Activated T-cell treated with anti-CD3 and anti-CD28 coated beads, Interleukin-2, amount 50 U/mL, for 24 hours (primary cell): ENCODE results near the gene TBC1D9B.

Experiments
- DNase-seq: peaks from one replicate; pipeline ENCODE4 v3.0.0-alpha.2; 2020
- H3K27ac Mint-ChIP-seq: 2 replicates; pipeline ENCODE4 v1.8.0; 2020; ENCODE audit warnings: mild to moderate bottlenecking, mixed read lengths
- H3K27me3 Mint-ChIP-seq: 2 replicates; pipeline ENCODE4 v1.8.0; 2020; ENCODE audit warnings: mixed read lengths
- H3K36me3 Mint-ChIP-seq: 2 replicates; pipeline ENCODE4 v1.8.0; 2020; ENCODE audit warnings: low read depth, mixed read lengths
- H3K4me1 Mint-ChIP-seq: 2 replicates; pipeline ENCODE4 v1.8.0; 2020; ENCODE audit warnings: low read depth, mixed read lengths
- H3K4me3 Mint-ChIP-seq: 2 replicates; pipeline ENCODE4 v1.8.0; 2020; ENCODE audit warnings: mild to moderate bottlenecking, moderate library complexity, mixed read lengths
- H3K9me3 Mint-ChIP-seq: 2 replicates; pipeline ENCODE4 v1.8.0; 2020; ENCODE audit warnings: mixed read lengths

The TBC1D9B gene

DNA sequence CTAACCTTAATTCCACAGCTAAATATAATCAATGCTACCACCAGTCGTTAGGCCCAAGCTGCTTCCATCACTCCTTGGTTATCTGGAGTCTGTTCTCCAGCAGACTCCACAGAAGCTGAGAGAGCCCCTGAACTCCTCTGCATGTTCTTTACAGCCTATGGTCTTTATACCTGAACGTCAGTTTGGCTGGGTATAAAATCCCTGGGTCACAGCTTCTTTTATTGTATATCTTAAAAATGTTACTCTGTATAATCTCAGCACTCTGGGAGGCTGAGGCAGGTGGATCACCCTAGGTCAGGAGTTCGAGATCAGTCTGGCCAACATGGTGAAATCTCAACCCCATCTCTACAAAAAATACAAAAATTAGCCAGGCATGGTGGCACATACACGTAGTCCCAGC lies 25.4 kb downstream of the TBC1D9B start:
- no peak overlapping the region for H3K4me3 Mint-ChIP-seq
- H3K27me3 Mint-ChIP-seq: no peaks in the 10 kb centered on the region
- no peak overlapping the region for H3K27ac Mint-ChIP-seq
- no peaks in the 10 kb centered on the region for H3K4me1 Mint-ChIP-seq
- H3K36me3 Mint-ChIP-seq: peaks cover 89% of the 10 kb centered on the region
- no peak for DNase-seq
- H3K9me3 Mint-ChIP-seq: peaks cover 25% of the 10 kb centered on the region

DNA sequence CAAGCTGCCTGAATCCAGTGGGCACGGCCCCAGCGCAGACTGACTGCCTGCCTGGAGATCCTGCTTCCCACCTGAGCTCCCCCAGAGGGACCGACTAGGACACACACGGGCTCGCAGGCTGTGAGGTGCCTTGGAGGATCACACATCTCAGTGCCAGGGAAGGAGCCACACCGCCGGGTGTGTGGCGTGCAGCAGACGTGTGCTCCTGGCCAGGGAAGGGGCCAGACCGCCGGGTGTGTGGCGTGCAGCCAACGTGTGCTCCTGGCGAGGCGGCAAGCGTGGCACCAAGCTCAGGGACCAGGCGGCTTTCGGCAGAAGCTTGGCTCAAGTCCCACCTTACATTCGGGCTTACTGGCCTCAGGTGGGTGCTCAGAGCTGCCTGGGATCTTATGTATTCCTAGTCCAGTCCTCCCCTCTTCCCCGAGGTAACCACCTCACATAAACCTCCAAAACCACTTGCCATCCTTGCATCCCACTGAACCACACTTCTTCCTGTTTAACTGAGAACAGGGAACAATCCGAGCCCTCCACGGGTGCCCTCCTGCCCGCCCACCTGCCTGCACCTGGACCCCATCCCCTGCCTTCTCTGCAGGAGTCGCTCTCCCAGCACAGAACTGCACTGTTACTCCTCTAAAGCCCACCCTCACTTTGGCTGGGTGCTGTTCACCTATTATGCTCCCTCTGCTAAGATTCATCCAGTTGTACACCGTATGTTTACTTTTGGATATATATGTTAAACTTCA lies 26.7 kb downstream of the TBC1D9B start:
- Mint-ChIP-seq H3K4me1 (no peaks in the 10 kb centered on the region), H3K27ac (no peak overlapping the region), H3K4me3 (no peak overlapping the region), H3K27me3 (no peaks in the 10 kb centered on the region), H3K36me3 (peaks cover 87% of the 10 kb centered on the region), H3K9me3 (peaks cover 25% of the 10 kb centered on the region)
- DNase-seq: no peak

DNA sequence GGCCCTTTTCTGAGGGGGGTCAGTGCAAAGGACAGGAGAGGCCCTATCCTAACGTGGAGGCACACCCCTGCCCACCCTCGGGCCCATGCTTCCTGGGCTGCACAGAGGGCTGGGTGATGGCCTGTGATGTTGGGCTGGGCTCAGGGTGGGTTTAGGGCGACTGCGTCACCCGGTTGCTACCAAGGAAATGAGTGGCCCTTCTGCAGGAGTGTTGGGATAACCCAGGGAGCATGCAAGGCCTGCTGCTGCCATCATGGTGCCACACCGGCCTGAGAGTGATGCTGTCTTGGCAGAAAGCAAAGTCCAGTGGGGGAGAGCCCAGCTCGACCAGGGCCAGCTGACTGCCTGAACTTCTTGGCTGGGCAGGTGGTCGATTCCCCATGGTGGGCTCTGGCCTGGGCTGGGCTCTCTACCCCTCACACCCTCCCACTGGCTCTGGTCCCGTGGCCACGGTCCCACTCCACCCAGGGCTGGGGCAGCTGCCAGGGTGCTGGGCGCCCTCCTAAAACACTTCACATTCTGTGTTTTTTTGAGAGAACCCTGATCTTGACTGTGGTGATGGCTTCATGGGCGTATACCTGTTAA lies 27.5 kb downstream of the TBC1D9B start:
- no peak overlapping the region for H3K27ac Mint-ChIP-seq
- peaks cover 87% of the 10 kb centered on the region for H3K36me3 Mint-ChIP-seq
- no peaks in the 10 kb centered on the region for H3K4me1 Mint-ChIP-seq
- H3K4me3 Mint-ChIP-seq: no peak overlapping the region
- H3K9me3 Mint-ChIP-seq: peaks cover 25% of the 10 kb centered on the region
- no peak for DNase-seq
- no peaks in the 10 kb centered on the region for H3K27me3 Mint-ChIP-seq

DNA sequence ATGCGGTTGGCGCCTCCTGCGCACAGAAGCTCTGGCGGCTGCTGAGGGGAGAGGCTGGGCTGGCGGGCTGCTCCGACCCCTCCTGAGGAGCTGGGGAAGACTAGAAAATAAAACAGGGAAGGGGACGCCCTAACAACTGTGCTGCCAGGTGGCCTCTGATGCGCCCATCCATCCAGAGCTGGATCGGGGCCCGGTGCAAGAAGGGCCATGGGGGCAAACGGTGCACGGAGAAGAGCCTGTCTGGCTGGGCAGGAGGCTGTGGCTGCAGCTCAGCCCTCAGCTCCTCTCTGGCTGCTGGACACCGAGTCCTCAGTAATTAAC lies 28.0 kb downstream of the TBC1D9B start:
- Mint-ChIP-seq H3K9me3 (peaks cover 22% of the 10 kb centered on the region), H3K4me1 (no peaks in the 10 kb centered on the region), H3K36me3 (peaks cover 87% of the 10 kb centered on the region), H3K27ac (no peak overlapping the region), H3K4me3 (no peak overlapping the region), H3K27me3 (no peaks in the 10 kb centered on the region)
- DNase-seq: no peak

DNA sequence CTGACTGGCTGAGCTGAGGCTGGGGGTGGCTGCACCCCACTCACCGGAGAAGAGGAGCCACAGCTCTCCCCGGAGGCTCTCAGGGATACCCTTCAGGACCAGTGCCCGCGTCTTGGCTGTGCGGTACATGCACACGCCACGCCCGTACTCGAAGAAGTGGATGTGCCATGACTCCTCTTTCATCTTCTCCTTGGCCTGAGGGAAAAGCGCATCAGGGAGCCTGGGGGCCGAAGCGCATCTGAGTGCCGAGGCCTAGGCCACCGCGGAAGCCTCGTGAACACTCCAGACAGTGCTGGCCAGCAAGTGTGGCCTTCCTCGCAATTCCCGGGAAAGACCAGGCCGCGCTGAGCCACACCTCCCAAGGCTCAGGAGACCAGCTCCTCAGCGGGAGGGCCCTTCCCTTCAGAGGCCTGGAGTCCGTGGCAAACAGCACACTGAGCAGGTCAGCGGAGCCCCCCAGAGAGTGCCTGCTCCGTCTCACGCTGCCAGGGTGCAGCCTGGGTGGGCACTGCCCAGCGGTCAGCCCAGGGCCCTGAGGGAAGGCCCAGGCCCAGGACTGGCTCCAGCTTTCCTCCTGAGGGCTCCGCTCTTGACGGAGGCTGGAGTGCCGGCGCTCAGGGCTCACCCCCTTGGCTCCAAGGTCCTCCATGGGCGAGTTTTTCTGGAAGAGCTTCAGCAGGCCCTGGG lies 28.6 kb downstream of the TBC1D9B start:
- H3K4me1 Mint-ChIP-seq: no peaks in the 10 kb centered on the region
- H3K27me3 Mint-ChIP-seq: no peaks in the 10 kb centered on the region
- H3K36me3 Mint-ChIP-seq: peaks cover 86% of the 10 kb centered on the region
- no peak overlapping the region for H3K27ac Mint-ChIP-seq
- H3K9me3 Mint-ChIP-seq: peaks cover 16% of the 10 kb centered on the region
- H3K4me3 Mint-ChIP-seq: no peak overlapping the region
- DNase-seq: no peak

DNA sequence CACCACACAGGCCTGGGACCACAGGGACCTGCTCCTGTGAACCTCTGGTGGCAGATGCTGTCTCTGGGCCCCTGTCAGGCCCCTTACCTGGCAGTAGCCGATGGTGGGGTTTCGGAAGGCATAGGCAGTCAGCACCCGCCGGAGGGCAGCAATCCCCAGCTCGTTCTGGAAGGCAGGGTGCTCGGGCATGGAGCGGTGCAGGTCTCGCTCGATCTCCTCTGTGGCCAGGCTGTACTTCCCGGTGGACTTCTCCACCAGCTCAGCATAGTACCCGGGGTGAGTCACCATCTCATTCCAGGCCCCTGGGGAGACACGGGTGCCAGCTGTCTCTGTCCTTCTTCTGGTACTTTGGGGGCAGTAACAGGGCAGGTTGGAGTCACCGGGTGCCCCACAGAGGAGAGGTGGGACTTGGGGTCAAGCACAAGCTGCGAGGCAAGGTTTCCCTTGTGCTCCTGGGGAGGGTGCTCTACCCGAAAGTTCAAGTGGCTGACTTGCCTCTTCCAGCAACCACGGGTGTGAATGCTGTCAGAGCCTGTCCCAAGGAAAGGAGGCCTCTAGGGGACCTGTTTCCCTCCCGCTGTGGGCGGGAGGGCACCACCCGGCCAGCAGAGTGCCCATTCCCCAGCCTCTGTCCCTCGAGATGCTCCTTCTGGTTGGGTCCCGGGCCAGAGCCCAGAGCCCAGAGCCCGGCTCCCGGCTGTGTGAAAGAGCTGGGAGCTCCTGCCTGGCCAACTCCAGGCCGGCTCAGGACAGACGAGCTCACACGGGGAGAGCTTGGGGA lies 29.3 kb downstream of the TBC1D9B start:
- no peak overlapping the region for H3K4me3 Mint-ChIP-seq
- H3K27ac Mint-ChIP-seq: no peak overlapping the region

DNA sequence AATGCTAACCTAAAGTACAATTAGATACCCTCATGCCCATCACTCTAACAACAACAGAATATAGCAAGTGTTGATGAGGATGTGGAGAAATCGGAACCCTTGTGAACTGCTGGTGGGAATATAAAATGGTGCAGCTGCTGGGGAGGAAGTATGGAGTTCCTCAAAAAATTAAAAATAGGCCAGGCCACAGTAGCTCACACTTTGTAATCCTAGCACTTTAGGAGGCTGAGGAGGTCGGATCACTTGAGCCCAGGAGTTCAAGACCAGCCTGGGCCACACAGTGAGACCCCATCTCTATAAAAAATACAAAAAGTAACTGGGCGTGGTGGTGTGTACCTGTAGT lies 31.1 kb downstream of the TBC1D9B start:
- H3K27ac Mint-ChIP-seq: no peak overlapping the region
- H3K4me1 Mint-ChIP-seq: no peaks in the 10 kb centered on the region

More for the DNA sequence above, 29.3 kb downstream of the TBC1D9B start:
- no peak for DNase-seq
- Mint-ChIP-seq H3K4me1 (no peaks in the 10 kb centered on the region), H3K27me3 (no peaks in the 10 kb centered on the region), H3K9me3 (peaks cover 10% of the 10 kb centered on the region), H3K36me3 (peaks cover 86% of the 10 kb centered on the region)

DNA sequence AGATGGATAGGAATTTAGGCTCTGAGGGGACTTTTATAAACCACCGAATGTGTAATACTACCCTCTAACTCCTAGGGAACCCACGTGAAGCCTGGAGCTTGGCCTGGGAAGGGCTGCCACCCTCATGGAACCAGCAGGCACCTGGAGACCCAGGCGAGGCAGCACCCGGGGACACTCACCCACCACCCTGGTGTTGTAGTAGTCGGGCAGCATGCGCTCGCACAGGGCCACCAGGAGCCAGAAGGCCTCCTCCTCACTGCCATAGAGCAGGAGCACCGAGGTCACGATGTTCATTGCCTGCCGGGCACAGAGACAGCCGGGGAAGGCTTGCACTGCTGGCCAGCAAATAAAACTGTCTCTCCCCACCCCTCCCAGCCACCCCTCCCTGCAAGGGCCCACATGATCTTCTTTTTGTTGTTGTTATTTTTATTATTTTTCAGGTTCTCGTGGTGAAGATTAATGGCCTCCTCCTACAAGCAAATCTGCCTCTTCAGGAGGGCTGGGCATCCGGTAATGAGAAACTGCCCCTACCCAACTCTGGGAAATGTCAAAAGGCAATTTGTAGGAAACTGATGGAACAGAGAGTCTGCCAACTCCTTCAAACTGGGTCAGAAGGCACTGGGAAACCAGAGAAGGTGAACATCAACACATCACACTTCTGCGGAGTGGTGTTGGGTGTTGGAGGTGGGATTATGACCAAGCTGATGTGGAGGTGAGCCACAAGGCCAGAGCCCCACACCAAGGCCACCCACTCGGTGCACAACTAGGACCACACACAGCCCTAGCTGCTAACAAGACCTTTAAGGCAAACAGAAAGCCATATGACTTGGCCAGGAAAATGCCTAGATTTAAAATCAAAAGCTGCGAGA lies 31.7 kb downstream of the TBC1D9B start:
- H3K4me3 Mint-ChIP-seq: no peak overlapping the region
- no peak overlapping the region for H3K27ac Mint-ChIP-seq
- no peaks in the 10 kb centered on the region for H3K4me1 Mint-ChIP-seq
- no peak for DNase-seq
- H3K27me3 Mint-ChIP-seq: no peaks in the 10 kb centered on the region
- H3K9me3 Mint-ChIP-seq: no peaks in the 10 kb centered on the region
- H3K36me3 Mint-ChIP-seq: peaks cover 81% of the 10 kb centered on the region

More for the DNA sequence above, 31.1 kb downstream of the TBC1D9B start:
- H3K36me3 Mint-ChIP-seq: peaks cover 81% of the 10 kb centered on the region
- H3K9me3 Mint-ChIP-seq: no peaks in the 10 kb centered on the region
- no peak overlapping the region for H3K4me3 Mint-ChIP-seq
- no peak for DNase-seq
- H3K27me3 Mint-ChIP-seq: no peaks in the 10 kb centered on the region

DNA sequence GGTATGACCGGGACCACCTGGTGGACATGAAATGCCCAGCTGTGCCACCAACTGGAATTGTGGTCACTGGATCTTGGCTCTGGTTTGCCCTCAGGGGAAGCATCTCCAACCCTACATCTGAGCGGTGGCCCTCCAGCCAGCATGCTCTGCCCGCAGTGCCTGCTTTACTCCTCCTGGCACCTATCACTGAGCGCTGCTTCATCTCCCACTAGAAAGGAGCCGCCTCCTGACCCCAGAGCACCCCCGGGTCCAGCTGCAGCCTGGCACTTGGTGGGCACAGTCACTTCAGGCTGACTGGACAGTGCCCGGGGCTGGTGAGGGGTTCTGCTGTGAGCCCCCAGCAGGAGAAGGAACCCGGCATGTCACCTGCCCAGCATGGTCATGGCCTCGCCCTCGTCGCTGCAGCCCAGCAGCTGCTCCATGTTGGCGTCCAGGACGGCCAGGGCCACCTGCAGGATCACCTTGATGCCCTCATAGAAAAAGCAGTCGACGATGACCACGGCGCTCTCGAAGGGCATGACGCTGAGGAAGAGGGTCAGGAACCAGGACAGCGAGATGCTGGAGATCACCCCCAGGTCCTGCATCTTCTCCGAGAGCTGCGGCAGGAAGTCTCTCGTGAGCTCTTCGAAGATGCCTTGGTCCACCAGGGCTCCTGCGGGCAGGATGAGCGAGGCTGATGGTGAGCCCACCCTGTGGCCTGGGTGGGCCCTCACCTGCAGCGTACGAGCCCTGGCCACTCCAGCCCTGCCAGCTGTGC lies 33.0 kb downstream of the TBC1D9B start:
- Mint-ChIP-seq H3K4me1 (no peaks in the 10 kb centered on the region), H3K36me3 (peaks cover 84% of the 10 kb centered on the region), H3K4me3 (no peak overlapping the region), H3K9me3 (no peaks in the 10 kb centered on the region), H3K27ac (no peak overlapping the region), H3K27me3 (no peaks in the 10 kb centered on the region)
- no peak for DNase-seq

DNA sequence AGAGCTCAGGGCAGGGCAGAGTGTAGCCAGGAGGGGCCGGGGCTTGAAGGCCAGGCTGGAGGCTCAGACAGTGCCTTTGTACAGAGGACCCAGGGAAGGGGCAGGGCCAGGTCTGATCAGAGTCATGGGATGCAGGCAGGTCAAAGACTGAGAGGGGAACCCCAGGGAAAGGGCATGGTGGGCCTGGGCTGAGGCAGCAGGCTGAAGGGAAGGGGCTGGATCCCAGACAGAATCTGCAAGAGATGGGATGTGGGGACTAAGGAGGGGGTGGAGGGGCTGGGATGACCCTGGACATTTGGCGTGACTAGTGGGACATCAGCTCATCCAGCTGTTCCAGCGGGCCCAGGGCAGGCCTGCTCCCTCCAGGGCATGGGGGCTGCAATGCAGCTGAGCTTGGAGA lies 33.6 kb downstream of the TBC1D9B start:
- H3K27ac Mint-ChIP-seq: peak overlapping the region; percentile 18
- no peaks in the 10 kb centered on the region for H3K9me3 Mint-ChIP-seq
- peaks cover 83% of the 10 kb centered on the region for H3K36me3 Mint-ChIP-seq
- no peak overlapping the region for H3K4me3 Mint-ChIP-seq
- no peak for DNase-seq
- no peaks in the 10 kb centered on the region for H3K27me3 Mint-ChIP-seq
- no peaks in the 10 kb centered on the region for H3K4me1 Mint-ChIP-seq

DNA sequence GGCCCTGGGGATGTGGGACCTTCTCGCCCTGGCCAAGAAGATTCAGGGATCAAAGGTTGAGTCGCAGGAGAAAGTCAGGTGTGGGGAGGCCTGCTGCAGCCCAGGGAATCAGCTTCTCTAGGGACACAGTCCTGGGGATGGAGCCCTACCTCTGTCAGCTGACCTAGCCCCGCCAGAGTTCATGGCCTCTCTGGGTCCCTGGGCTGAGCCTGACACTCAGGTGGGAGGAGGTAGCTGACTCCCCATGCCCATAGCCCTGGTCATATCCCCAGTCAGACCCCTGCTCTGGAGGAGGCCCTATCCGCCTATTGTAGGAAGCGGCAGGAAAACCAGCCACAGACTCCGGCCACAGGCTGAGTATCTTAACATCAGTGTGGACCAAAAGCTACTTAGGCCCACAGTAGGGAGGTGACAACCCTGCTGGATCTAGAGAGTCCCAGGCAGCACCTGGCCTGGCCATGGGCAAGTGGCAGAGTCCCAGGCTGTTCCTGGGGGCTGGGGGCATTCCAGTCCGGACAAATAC lies 34.0 kb downstream of the TBC1D9B start:
- Mint-ChIP-seq H3K27me3 (no peaks in the 10 kb centered on the region), H3K9me3 (no peaks in the 10 kb centered on the region), H3K4me3 (no peak overlapping the region), H3K4me1 (no peaks in the 10 kb centered on the region), H3K36me3 (peaks cover 85% of the 10 kb centered on the region), H3K27ac (no peak overlapping the region)
- DNase-seq: no peak

DNA sequence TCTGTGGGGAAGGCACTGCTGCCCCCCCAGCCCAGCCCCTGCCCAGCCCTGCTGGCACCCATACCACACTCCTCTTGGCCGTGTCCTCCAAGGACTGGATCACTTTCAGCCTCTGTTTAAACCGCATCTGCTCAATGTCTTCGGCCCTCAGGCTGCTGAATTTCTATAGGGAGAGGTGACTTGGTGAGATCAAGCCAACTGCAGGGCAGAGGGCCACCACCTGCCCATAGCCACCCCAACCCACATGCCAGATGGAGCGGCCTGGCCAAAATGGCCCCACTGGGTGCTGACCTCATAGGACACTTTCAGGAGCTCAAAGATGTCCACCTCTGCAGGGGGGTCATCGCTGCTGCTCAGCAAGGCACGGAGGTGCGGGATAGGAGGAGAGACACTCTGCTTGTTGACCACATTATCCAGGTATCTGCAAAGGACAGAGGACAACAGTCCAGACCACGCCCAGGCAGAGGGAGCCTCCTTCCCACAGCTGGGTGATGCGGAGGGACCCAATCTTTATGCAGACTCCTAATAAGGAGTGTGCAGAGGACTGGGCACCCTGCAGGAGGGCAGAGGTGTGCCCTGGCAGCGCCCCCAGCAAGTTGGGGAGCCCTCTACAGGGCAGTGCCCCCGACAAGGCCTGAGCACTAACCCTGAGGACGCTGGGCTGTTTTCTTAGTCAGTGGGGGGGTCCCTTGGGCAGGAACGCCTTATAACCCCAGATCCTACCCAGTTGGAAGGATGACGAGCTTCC lies 34.7 kb downstream of the TBC1D9B start:
- no peak for DNase-seq
- no peak overlapping the region for H3K4me3 Mint-ChIP-seq
- no peaks in the 10 kb centered on the region for H3K9me3 Mint-ChIP-seq
- peaks cover 85% of the 10 kb centered on the region for H3K36me3 Mint-ChIP-seq
- H3K27me3 Mint-ChIP-seq: no peaks in the 10 kb centered on the region
- no peak overlapping the region for H3K27ac Mint-ChIP-seq
- no peaks in the 10 kb centered on the region for H3K4me1 Mint-ChIP-seq
